LHCN-M2 (cell line): ENCODE data around the gene ERBB4. TPM values are rescaled to one million over a fixed set of nuclear protein-coding genes. Genes with fewer than 3 reads are reported as not detected.

Experiments
- DNase-seq: peaks from one replicate; pipeline ENCODE4 v3.0.0-alpha.2; 2012; ENCODE audit warnings: low read depth
- total RNA-seq: library from RNA; depleted of rRNA; stranded (reverse); fragments of >200 nt; gene quantifications from 2 replicates; pipeline ENCODE4 v1.2.3, GENCODE V29; 2014

Gene ERBB4
- total RNA-seq, 1 experiment from 2014 or later, result not detected

DNA sequence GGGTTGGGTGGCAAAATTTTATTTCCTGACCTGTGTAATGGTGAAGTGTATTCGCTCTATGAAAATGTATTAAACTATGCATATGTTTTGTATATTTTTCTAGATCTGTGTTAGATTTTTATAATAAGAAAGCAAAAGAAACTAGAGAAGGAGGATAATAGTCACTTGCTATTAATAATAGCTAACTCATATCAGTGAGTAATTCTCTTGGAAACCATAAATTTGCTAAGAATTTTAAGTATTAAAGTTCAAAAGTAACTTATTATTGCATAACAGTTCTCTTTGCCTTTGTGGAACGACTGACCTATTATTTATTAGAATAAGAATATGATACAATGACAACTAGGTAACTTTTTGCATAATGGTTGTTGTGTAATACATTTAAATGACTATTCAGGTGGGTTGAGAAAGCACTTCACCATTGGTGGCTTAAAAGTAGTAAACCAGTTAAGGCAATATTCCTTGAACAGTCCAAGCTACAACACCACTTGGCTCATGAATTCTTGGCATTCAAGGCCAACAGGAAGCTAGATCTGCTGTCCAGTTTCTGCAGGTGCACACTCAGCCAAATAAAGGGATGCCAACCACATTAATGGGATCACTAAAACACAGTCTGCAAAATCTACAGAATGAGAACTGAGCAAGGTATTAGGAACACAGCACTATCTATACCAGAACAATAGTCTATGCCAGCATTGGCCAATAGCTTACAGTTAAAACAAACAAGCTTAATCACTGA lies 1060.9 kb downstream of the ERBB4 start:
- no peak for DNase-seq

DNA sequence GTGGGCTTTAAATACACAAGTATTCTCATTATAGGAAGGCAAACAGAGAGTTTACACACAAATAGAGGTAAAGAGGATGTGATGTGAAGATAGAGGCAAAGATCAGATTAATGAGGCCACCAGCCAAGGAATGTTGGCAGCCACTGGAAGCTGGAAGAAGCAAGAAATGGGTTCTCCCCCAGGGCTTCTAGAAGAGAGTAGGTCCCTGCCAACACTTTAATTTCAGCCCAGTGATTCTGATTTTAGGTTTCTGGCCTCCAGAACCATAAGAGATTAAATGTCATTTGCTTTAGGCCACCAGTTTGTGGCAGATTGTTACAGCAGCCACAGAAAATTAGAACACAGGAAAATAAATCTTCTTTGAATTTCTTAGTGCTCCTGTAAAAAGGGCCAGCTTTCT lies 1065.5 kb downstream of the ERBB4 start:
- no peak for DNase-seq

DNA sequence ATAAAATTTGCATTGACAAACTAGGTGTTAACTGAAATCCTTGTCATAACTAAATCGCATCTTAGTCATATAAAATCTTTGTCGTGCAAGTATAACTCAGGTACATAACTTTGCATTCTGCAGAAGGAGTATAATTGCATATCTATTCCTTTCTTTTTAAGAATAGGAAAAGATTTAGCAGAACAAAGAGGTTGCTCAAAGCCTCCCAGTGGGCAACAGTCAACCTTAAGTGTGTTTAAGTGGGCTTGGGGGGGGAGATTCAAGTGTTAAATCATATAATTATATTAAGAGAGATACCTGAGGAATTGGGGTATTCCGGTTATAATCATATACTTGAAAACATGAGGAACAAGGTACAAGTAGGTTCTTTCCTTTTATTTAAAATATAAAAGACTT lies 1068.9 kb downstream of the ERBB4 start:
- DNase-seq, result no peak

DNA sequence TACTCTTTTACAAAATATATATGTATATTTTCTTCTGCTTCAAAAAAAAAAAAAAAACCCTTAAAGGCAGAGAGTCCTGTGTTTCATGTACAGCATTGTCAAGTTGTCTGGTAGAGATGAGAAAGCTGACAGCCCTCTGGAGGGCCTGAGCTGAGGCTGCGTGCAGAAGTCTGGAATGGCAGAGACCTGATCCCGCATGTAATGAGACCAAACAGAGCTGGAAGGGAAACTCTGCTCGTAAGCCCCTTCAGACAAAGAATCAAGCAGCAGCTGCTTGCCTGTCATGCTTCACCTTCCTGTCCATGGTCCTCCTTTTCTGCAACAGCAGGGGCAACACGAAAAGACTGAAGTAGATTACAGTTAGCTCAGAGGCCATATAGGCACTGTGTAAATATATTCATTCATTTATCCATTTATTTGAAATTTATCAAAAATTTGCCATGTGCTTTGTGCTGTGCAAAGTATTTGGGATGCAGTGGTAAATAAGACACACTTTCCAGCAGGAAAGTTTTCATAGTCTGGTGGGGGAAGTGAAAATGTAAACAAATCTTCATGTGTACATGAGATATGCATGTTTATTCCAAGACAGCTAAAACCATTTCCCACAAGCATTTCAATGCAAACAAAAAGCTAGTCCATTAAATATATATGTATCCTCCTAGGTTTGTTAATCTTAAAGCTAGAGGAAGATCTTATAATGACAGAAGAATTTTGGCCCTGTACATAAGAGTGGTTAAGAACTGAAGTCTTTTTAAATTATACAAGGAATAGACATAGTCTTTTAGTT lies 1069.5 kb downstream of the ERBB4 start:
- no peak for DNase-seq

DNA sequence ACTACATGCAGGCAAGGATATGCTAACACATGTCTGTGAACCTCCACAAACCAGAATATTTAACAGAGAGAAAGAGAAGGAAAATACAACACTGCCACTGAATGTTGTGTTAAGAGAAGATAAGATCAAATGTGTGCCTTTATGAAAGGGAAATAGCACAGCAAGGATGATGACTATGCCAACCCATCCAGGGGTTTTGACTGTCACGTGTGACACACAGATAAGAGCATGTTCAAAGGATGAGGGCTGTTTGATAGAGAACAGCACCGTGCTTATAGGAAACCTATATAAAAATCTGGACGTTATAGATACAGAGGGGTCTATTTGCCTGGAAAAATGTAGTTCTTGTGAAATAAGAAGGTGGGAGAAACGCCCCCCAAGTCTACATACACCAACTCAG lies 1070.4 kb downstream of the ERBB4 start:
- no peak for DNase-seq

DNA sequence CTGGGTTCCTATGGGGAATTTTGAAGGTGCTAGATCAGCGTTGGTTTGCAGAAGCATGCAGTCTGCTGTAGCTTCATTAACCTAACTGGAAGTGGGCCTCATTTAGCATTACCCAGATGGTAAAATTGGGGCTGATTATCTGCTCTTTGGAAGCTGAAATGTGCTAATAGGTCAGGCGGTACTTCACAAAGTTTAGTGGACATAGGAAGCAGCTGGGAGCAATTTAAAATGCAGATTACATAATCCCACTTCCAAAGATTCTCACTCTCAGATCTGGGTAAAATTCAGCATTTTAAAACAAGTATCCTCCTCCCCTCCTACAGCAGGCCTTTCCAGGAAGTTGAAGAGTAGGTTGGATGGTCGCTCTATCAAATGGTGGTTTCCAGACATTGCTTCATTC lies 1075.2 kb downstream of the ERBB4 start:
- no peak for DNase-seq

DNA sequence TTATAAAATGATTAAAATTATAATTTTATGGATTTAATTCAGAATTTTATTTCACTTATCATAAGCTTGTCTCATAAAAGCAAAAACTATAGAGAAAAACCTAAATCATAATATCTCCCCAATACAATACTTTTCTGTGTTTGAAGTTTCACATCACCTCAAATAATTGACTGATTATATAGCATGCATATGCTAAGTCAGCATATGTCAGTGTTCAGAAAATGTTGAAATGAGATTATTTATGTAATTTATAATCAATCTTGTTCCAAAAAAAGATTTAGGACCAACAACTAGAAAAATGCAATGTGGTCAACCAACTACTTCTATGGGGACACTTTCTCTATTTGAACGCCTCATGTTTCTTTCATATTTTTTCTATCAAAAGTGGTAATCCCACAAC lies 1079.6 kb downstream of the ERBB4 start:
- DNase-seq, result no peak

DNA sequence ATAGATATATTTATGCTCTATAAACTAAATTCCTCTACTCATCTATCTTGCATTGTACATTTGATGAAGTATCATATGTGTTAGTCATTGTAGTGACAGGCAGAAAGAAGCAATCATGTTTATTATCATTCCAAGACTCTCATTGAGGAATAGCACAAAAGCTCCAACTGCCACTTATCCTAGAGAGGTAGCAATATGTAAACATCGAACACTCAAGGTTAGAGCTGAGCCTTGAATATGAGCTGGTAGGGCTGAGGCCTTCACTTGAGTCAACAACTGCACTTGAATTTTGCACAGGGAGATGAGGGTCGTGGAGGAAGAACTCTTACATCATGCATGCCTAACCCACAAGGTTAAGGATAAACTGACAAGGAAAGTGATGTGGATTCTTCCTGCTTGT lies 1081.3 kb downstream of the ERBB4 start:
- no peak for DNase-seq

DNA sequence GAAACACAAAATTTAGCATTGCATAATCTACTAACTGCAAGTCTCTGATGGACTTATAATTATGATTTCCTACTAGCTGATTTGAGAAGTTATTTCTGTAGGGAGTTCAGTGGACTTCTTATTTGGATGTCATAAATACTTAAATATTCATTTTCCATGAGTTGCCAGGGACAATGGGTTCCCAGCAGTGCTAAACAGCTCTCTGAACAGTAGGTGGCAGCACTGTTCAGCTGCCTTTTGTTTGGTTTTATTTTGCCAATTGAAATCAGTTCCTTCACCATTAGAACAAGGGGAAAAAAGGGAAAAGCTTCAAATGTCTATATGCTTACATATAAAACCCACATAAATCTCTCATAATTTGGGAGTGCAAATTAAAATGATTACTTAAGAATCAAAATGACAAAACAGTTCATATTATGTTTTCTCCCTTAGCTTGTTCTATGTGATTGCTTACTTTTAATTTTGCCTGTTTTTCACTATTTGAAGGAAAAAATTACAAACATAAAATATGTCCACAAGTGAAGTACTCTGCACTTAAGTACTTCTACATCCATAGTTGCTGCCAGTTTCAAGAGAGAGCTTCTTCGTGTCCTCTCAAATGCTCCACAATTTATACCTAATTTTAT lies 1083.3 kb downstream of the ERBB4 start:
- DNase-seq, result peak; percentile 33

DNA sequence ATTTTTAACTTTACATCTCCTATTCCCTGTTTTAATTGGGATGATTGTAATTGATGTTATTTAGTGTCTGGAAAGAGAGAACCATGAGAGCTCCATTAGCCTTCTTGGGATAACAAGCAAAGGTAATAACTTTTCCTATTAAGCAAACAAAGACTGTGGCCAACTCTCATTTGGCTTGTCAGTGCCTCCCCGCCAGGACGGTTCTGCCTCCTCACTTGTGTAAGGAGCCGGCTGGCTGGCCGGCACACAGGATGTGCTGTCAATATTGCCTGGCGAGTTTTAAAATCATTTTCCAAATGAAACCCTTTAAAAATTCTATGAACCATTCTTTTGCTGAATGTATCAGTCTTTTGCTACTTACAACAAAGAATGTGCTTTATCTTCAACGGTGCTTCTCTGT lies 1083.9 kb downstream of the ERBB4 start:
- no peak for DNase-seq

DNA sequence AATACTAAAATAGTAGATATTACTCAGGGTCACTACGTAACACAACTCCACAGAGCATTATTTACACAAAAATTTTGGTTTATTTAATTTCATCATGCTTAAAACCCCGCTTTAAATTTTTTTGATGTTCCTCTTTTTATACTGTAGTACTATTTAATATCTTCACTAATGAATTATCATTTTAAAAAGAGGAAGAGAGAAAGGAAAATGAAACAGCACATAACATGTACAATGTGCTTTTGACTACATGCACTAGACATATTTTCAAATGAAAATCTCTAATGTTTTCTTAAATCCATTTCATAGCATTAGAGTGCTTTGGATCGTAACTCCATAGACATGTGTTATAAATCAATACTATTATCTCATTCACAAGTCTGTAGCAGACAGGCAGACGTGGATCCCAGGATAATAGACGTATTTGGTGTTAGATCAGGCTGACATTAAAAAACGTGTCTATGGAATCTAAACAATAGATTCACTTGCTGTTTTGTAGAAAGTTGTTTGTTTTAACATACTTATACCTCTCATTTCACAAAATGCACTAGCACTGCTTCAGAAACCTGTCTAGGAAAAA lies 1085.2 kb downstream of the ERBB4 start:
- no peak for DNase-seq

DNA sequence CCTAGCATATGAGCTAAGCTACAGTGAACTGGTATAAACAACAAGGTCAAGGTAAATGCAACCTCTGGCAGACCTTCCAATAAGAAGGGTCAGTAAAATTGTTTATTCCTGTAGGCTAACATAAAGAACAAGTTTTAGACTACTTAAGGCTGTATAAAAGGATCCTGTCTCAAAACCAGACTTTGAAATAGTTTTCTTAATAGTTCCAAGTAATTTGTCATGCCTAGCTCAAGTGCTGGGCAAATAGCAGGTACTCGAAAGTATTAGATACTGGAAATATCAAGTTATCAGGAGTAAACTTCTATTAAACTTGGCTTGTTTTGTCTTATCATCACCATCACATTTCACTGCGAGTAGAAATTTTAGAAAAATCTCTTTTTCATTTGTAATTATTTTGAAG lies 1087.0 kb downstream of the ERBB4 start:
- DNase-seq, result no peak

DNA sequence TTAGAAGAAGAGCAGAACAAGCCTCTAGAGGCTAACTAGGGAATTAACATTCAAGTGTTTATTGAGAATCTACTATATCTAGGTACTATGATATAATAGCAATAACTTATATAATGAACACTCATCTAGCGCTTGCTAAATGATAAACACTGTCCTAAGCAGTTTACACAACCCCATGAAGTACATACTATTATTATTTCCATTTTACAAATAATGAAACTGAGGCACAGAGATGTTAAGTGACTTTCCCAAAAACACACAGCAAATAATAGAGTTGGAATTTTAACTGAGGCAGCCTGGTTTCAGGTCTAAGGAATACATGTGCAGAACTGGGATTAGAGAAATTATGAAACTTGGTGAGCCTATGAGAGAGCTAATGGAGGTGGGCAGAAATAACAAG lies 1088.8 kb downstream of the ERBB4 start:
- no peak for DNase-seq

DNA sequence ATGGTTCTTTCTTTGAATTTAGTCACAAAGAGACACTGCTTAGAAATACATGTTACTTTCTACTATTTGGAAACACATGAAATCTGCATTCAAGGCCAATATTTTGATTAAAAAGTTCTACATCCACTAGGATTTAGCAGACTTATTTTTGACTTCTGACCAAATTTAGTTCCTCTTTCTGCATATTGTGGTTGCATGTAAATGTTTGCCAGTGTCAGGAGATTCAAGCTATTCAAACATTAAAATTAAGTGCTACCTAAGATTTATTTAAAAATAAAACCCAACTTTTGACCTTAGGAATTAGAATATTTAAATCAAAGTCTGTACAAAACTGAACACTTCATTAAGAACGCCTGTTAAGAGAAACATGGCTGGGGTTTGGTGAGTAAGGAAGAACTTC lies 1091.1 kb downstream of the ERBB4 start:
- DNase-seq, result no peak

DNA sequence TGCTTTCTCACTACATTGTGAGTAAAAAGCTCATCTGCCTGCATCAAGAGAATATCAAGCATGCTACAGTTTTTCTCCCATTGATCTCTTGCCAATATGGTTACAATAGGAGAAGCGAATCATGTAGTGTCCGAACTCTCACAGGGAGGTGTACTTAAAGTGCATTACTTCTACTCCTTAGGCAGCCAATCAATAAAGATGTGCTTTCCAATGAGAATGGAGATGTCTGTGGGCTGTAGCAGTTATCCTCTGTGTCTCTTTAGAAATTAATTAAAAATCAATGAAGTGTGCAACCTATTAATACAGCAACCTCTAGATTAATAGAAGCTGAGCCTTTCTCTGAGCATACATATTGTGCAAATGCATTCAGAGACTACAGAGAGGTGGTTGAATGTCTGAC lies 1098.5 kb downstream of the ERBB4 start:
- DNase-seq, result no peak

DNA sequence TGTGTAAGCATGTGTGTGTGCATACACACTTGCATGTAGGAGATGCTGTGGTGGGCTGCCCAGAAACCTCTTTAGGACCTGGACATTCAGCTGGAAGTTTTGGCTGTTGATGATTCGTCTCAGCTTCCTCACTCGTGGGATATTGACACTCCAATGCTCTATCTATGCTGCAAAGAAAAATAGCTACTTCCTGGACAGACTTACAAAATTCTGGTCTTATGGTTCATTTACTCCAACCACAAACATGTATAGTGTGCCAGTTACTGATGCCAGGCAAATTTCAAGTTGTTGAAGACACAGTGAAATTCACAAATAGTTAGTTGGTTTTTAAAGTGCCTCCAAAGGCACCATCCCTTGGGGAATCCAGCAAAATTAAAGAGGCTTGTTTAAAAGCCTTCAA lies 1099.6 kb downstream of the ERBB4 start:
- no peak for DNase-seq

DNA sequence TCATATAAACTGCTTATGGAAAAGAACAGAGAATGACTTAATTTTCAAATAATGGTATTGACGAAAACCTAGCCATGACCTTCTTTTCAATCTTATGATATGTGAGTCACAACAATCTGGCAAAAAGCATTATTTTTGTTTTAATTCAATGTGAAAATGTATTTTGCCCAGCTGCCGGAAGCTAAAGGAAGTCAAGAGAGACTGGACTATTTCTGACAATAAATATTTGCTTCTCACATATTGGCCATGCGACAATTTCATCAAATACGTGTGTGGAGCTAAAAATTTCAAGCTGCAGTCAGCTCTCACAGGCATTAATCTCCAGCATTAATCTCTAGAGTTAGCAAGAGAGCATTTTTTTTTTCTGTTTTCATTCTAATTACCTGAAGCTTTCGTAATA lies 1101.2 kb downstream of the ERBB4 start:
- no peak for DNase-seq

DNA sequence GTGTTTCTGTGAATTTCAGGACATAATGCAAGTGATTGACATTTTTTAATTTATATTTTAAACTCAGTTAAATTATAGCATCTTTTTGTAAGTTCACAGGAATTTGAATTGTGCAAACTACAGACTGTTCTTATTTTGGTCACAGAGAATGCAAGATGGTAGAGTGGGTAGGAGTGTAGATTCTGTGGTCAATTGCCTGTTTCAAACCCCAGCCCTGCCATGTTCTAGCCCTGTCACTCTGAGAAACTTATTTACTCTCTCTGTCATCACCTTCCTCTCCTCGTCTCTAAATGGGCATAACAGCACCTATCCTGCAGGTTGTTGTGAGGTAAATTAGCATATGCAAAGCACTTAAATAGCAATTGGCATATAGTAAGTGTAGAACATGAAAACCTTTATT lies 1102.4 kb downstream of the ERBB4 start:
- DNase-seq, result no peak

DNA sequence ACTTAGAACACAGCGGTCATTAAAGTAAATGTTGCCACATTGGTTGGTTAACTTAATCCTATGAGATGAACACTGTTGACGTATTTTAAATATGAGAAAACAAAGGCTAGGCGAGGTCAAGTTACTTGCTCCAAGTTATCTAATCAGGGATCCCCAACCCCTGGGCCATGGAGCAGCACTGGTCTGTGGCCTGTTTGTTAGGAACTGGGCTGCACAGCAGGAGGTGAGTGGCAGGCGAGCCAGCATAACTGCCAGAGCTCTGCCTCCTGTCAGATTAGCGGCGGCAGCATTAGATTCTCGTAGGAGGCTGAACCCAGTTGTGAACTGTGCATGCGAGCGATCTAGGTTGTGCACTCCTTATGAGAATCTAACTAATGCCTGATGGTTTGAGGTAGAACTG lies 1103.3 kb downstream of the ERBB4 start:
- DNase-seq, result no peak

DNA sequence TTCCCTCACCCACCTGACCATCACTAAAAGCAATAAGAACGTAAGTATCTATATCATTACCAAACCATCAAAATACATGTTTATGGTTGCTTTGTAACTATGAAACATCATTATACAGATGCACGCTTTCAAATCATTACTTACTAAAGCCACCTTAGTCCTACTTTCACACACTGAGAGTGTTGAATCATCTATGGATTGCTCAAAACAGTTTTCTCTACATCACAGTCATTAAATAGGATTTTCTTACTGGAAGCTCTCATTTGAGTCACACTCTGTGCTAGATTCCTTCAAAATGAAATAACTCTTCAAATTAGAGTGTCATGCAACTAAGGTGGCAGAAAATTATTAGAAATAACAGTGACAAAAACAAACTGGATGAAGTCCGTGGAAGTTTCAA lies 1103.8 kb downstream of the ERBB4 start:
- no peak for DNase-seq

DNA sequence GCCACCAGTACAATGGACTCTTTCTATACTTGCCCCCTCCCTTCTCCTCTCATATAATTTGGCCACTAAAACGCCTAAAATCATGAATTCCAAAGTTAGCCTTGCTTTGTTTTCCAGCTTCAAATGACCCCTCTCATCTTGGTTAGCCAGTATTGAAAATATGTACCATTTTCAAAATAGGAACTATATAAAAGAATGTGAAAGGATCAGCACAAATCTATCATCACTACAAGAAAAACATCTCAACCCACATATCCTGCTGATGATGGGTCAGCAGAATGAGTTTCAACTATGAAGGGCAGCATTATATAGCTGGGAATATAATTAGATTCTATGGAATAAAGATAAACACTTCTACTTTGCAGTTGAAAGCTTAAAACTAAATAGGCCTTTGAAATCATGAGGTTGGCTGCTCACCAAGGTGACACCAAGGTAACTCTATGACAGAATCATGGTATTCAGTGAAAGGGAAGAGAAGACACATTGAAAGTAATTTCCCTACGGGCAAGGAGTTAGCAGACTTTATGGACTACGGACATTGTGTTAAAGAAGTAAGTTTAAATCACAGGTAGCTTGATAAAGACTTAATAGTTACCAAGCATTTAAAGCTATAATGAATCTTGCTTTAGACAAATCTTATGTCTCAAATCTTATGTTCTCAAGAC lies 1109.2 kb downstream of the ERBB4 start:
- DNase-seq, result no peak

DNA sequence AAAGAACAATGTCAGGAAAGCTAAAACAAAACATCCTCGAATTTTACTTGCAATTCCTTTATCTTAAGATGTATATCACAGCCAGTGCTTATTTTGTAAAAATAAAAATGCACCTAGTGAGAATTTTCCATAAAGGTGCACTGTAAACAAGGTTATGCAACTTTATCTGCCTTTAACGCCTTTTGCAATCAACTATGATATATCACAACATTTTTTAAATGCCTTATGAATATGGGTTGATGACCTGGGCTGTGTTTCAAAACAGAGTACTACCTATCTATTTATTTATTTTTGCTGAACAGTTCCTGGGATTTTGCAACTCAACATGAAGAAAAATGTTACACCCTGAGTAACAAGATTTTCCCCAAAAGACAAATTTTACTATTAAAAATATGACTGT lies 1112.4 kb downstream of the ERBB4 start:
- no peak for DNase-seq
